Hematopoietic multipotent progenitor cell treated with erythropoietin and hydrocortisone succinate and interleukin-3 and kit ligand, for 17 days (in vitro differentiated cells): ENCODE results near the gene DKK3.

Experiments
- DNase-seq: peaks from one replicate; pipeline ENCODE4 v3.0.0-alpha.2; 2015; ENCODE audit warnings: low spot score

Gene DKK3

GRCh38 chr11:12029738-12030363 lies 21.4 kb upstream of the DKK3 start:
- DNase-seq, result no peak

GRCh38 chr11:12029119-12029518 lies 20.7 kb upstream of the DKK3 start:
- no peak for DNase-seq

- DNase-seq, result no peak
Observed at GRCh38 chr11:12028303-12028702, 19.9 kb upstream of the DKK3 start.

GRCh38 chr11:12026331-12027211 lies 18.1 kb upstream of the DKK3 start:
- no peak for DNase-seq

GRCh38 chr11:12024254-12024926 lies 16.0 kb upstream of the DKK3 start:
- DNase-seq, result no peak

GRCh38 chr11:12023015-12023414 lies 14.6 kb upstream of the DKK3 start:
- DNase-seq, result no peak

GRCh38 chr11:12020546-12020945 lies 12.1 kb upstream of the DKK3 start:
- DNase-seq, result no peak

- no peak for DNase-seq
Observed at GRCh38 chr11:12019866-12020416, 11.5 kb upstream of the DKK3 start.

GRCh38 chr11:12019337-12019736 lies 10.9 kb upstream of the DKK3 start:
- no peak for DNase-seq

GRCh38 chr11:12017865-12018453 lies 9.5 kb upstream of the DKK3 start:
- no peak for DNase-seq

- DNase-seq, result no peak
Observed at GRCh38 chr11:12017243-12017678, 8.8 kb upstream of the DKK3 start.

- no peak for DNase-seq
Observed at GRCh38 chr11:12016246-12016645, 7.8 kb upstream of the DKK3 start.

- no peak for DNase-seq
Observed at GRCh38 chr11:12015486-12015885, 7.1 kb upstream of the DKK3 start.

- DNase-seq, result no peak
Observed at GRCh38 chr11:12013781-12014180, 5.4 kb upstream of the DKK3 start.

GRCh38 chr11:12009617-12010321 lies 1.3 kb upstream of the DKK3 start:
- DNase-seq, result no peak

- no peak for DNase-seq
Observed at GRCh38 chr11:12008790-12009616, 577 bp upstream of the DKK3 start.

- no peak for DNase-seq
Observed at GRCh38 chr11:12007230-12007593, 1.2 kb downstream of the DKK3 start.

- no peak for DNase-seq
Observed at GRCh38 chr11:12006552-12007229, 1.7 kb downstream of the DKK3 start.

GRCh38 chr11:12005476-12005875 lies 3.0 kb downstream of the DKK3 start:
- DNase-seq, result no peak

- DNase-seq, result no peak
Observed at GRCh38 chr11:12005061-12005460, 3.4 kb downstream of the DKK3 start.
